ENCODE results near the gene PPP2CA. TPM values are rescaled to one million over a fixed set of nuclear protein-coding genes. Genes with fewer than 3 reads are reported as not detected.
"Not testable (repeated sequence)": the region's sequence is repeated elsewhere in the genome, so short reads cannot be mapped to it uniquely, and the experiment has no call there.

PPP2CA gene
- total RNA-seq, 2 experiments from 2014 or later: 146 to 156 TPM

GRCh38 chr5:134253368-134254153, 27.7 kb upstream of the PPP2CA start:
- H3K27me3 Mint-ChIP-seq; H3K4me3 Mint-ChIP-seq; H3K4me1 Mint-ChIP-seq; POLR2A ChIA-PET; H3K36me3 Mint-ChIP-seq (ENCODE audit: low read depth); DNase-seq; H3K9me3 Mint-ChIP-seq; H3K27ac Mint-ChIP-seq: not testable (repeated sequence)
- CTCF ChIA-PET: interaction anchor here (1.1 kb wide), 1 partner anchor 324 kb away, joined by 3 read pairs; no protein-coding TSS in a partner anchor

GRCh38 chr5:134252671-134253070, 26.8 kb upstream of the PPP2CA start:
- Mint-ChIP-seq H3K27ac (no peak overlapping the region), H3K9me3 (no peaks in the 10 kb centered on the region), H3K36me3 (ENCODE audit: low read depth) (no peaks in the 10 kb centered on the region), H3K4me1 (no peaks in the 10 kb centered on the region), H3K27me3 (peaks cover 5% of the 10 kb centered on the region), H3K4me3 (no peak overlapping the region)
- CTCF ChIA-PET: no interaction called here
- no peak for DNase-seq
- POLR2A ChIA-PET: no interaction called here

GRCh38 chr5:134250949-134251348, 25.1 kb upstream of the PPP2CA start:
- H3K9me3 Mint-ChIP-seq: no peaks in the 10 kb centered on the region

GRCh38 chr5:134249469-134250379, 23.9 kb upstream of the PPP2CA start:
- Mint-ChIP-seq H3K9me3 (no peaks in the 10 kb centered on the region), H3K27ac (no peak overlapping the region), H3K4me1 (no peaks in the 10 kb centered on the region), H3K36me3 (ENCODE audit: low read depth) (no peaks in the 10 kb centered on the region), H3K4me3 (no peak overlapping the region), H3K27me3 (no peaks in the 10 kb centered on the region)
- CTCF ChIA-PET: no interaction called here
- DNase-seq: no peak
- POLR2A ChIA-PET: interaction anchor here (1.4 kb wide), 1 partner anchor 24 kb away, joined by 3 read pairs; the partner anchor contains the start of gene PPP2CA

More at GRCh38 chr5:134250949-134251348, 25.1 kb upstream of the PPP2CA start:
- H3K27ac Mint-ChIP-seq: no peak overlapping the region
- ChIA-PET POLR2A (no interaction called here), CTCF (no interaction called here)
- no peak overlapping the region for H3K4me3 Mint-ChIP-seq
- H3K4me1 Mint-ChIP-seq: no peaks in the 10 kb centered on the region
- peaks cover 5% of the 10 kb centered on the region for H3K27me3 Mint-ChIP-seq
- no peak for DNase-seq
- no peaks in the 10 kb centered on the region for H3K36me3 Mint-ChIP-seq (ENCODE audit: low read depth)

- H3K9me3 Mint-ChIP-seq: no peaks in the 10 kb centered on the region
- ChIA-PET CTCF (no interaction called here), POLR2A (interaction anchor here (1.1 to 1.4 kb wide), 2 partner anchors 22 to 163 kb away, joined by 3 read pairs; partner anchors contain the start of gene PPP2CA)
- no peak overlapping the region for H3K27ac Mint-ChIP-seq
- H3K4me3 Mint-ChIP-seq: no peak overlapping the region
- H3K36me3 Mint-ChIP-seq (ENCODE audit: low read depth): no peaks in the 10 kb centered on the region
- no peaks in the 10 kb centered on the region for H3K4me1 Mint-ChIP-seq
- DNase-seq: no peak
- H3K27me3 Mint-ChIP-seq: no peaks in the 10 kb centered on the region
These were observed 22.4 kb upstream of the PPP2CA start for GRCh38 chr5:134248256-134248655.

- CTCF ChIA-PET: no interaction called here
These were observed 21.8 kb upstream of the PPP2CA start for GRCh38 chr5:134247428-134248224.

GRCh38 chr5:134246771-134247427, 21.0 kb upstream of the PPP2CA start:
- ChIA-PET POLR2A (no interaction called here), CTCF (no interaction called here)
- Mint-ChIP-seq H3K27me3 (no peaks in the 10 kb centered on the region), H3K9me3 (no peaks in the 10 kb centered on the region), H3K36me3 (ENCODE audit: low read depth) (no peaks in the 10 kb centered on the region), H3K4me3 (no peak overlapping the region), H3K4me1 (no peaks in the 10 kb centered on the region), H3K27ac (no peak overlapping the region)
- no peak for DNase-seq

More at GRCh38 chr5:134247428-134248224, 21.8 kb upstream of the PPP2CA start:
- POLR2A ChIA-PET: interaction anchor here (1.1 kb wide), 1 partner anchor 163 kb away, joined by 3 read pairs; no protein-coding TSS in a partner anchor
- DNase-seq: no peak
- no peaks in the 10 kb centered on the region for H3K4me1 Mint-ChIP-seq
- H3K27ac Mint-ChIP-seq: no peak overlapping the region
- H3K27me3 Mint-ChIP-seq: no peaks in the 10 kb centered on the region
- H3K4me3 Mint-ChIP-seq: no peak overlapping the region
- no peaks in the 10 kb centered on the region for H3K36me3 Mint-ChIP-seq (ENCODE audit: low read depth)
- no peaks in the 10 kb centered on the region for H3K9me3 Mint-ChIP-seq

- ChIA-PET CTCF (no interaction called here), POLR2A (no interaction called here)
- DNase-seq: no peak
- Mint-ChIP-seq H3K27me3 (no peaks in the 10 kb centered on the region), H3K9me3 (no peaks in the 10 kb centered on the region), H3K4me1 (no peaks in the 10 kb centered on the region), H3K4me3 (no peak overlapping the region), H3K27ac (no peak overlapping the region), H3K36me3 (ENCODE audit: low read depth) (no peaks in the 10 kb centered on the region)
These were observed 19.8 kb upstream of the PPP2CA start for GRCh38 chr5:134245692-134246091.

GRCh38 chr5:134245101-134245604, 19.3 kb upstream of the PPP2CA start:
- no peak overlapping the region for H3K27ac Mint-ChIP-seq
- CTCF ChIA-PET: no interaction called here
- H3K36me3 Mint-ChIP-seq (ENCODE audit: low read depth): no peaks in the 10 kb centered on the region
- no peaks in the 10 kb centered on the region for H3K4me1 Mint-ChIP-seq
- POLR2A ChIA-PET: no interaction called here
- peaks cover 1% of the 10 kb centered on the region for H3K27me3 Mint-ChIP-seq
- no peak overlapping the region for H3K4me3 Mint-ChIP-seq
- DNase-seq: no peak
- H3K9me3 Mint-ChIP-seq: no peaks in the 10 kb centered on the region

- Mint-ChIP-seq H3K27me3 (peaks cover 8% of the 10 kb centered on the region), H3K36me3 (ENCODE audit: low read depth) (no peaks in the 10 kb centered on the region), H3K4me1 (no peaks in the 10 kb centered on the region), H3K27ac (no peak overlapping the region), H3K9me3 (no peaks in the 10 kb centered on the region), H3K4me3 (no peak overlapping the region)
- CTCF ChIA-PET: interaction anchor here (1.1 kb wide), 1 partner anchor 34 kb away, joined by 3 read pairs; no protein-coding TSS in a partner anchor
- no peak for DNase-seq
- POLR2A ChIA-PET: no interaction called here
These were observed 16.3 kb upstream of the PPP2CA start for GRCh38 chr5:134242146-134242545.

GRCh38 chr5:134240421-134240962, 14.6 kb upstream of the PPP2CA start:
- H3K36me3 Mint-ChIP-seq (ENCODE audit: low read depth): no peaks in the 10 kb centered on the region
- CTCF ChIA-PET: no interaction called here
- no peaks in the 10 kb centered on the region for H3K9me3 Mint-ChIP-seq
- H3K27ac Mint-ChIP-seq: no peak overlapping the region
- H3K4me3 Mint-ChIP-seq: no peak overlapping the region
- no peak for DNase-seq
- H3K4me1 Mint-ChIP-seq: no peaks in the 10 kb centered on the region
- peaks cover 10% of the 10 kb centered on the region for H3K27me3 Mint-ChIP-seq
- POLR2A ChIA-PET: no interaction called here

- no peak overlapping the region for H3K4me3 Mint-ChIP-seq
- ChIA-PET POLR2A (interaction anchor here (3.9 kb wide), 1 partner anchor 11 kb away, joined by 25 read pairs; the partner anchor contains the start of gene PPP2CA), CTCF (interaction anchor here (0.6 to 2.0 kb wide), 5 partner anchors 10 to 198 kb away, joined by 3 to 5 read pairs (median 3); no protein-coding TSS in a partner anchor)
- no peak overlapping the region for H3K27ac Mint-ChIP-seq
- no peaks in the 10 kb centered on the region for H3K4me1 Mint-ChIP-seq
- no peaks in the 10 kb centered on the region for H3K36me3 Mint-ChIP-seq (ENCODE audit: low read depth)
- peaks cover 18% of the 10 kb centered on the region for H3K27me3 Mint-ChIP-seq
- DNase-seq: no peak
- H3K9me3 Mint-ChIP-seq: no peaks in the 10 kb centered on the region
These were observed 10.9 kb upstream of the PPP2CA start for GRCh38 chr5:134236820-134237219.

Measured in activated CD4-positive, alpha-beta memory T cell treated with anti-CD3 and anti-CD28 coated beads, Interleukin-2, amount 10 ng/mL, durations not matched to agents 7 days and 5 days (primary cell).